Cardiac fibroblast (primary cell): Measurements from ENCODE around the gene MAGIX.
A peak's percentile ranks its signal among the peaks of the same experiment; 100 is the strongest.

Experiments
- DNase-seq, 2 donors: peaks; one replicate each; pipeline versions ENCODE4 v3.0.0 to v3.0.0-alpha.2; 2010; ENCODE audit warnings: low read depth in 2 of 2
- H3K4me3 ChIP-seq, 2 donors: replicated peaks in 1 of 2; 1 replicate in 1 of 2; 2 replicates in 1 of 2; pipeline ENCODE4 v1.5.1; 2011; ENCODE audit warnings: low read depth in 2 of 2, low read length in 2 of 2, mild to moderate bottlenecking in 2 of 2, moderate library complexity in 1 of 2
- TF ChIP-seq, protein P1 (sequence below): IDR thresholded peaks from one replicate; pipeline ENCODE4 v1.5.1; 2011; ENCODE audit warnings: low read depth, mild to moderate bottlenecking, low read length, inconsistent platforms

MAGIX gene

DNA sequence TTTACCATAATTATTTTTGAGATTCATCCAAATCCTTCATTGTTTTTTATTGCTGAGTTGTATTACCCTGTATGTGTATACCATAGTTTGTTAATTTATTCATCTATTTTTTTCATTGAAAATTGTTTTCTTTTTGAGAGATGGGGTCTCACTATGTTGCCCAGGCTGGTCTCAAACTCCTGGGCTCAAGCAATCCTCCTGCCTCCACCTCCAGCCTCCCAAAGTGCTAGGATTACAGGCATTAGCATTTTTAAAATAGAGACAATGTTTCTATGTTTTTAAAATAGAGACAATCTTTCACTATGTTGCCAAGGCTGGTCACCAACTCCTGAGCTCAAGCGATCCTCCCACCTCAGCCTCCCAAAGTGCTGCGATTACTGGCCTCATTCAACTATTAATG, 1.6 kb upstream of the MAGIX start:
- no peak for DNase-seq
- no peak overlapping the region for H3K4me3 ChIP-seq
- TF ChIP-seq, protein P1, sequence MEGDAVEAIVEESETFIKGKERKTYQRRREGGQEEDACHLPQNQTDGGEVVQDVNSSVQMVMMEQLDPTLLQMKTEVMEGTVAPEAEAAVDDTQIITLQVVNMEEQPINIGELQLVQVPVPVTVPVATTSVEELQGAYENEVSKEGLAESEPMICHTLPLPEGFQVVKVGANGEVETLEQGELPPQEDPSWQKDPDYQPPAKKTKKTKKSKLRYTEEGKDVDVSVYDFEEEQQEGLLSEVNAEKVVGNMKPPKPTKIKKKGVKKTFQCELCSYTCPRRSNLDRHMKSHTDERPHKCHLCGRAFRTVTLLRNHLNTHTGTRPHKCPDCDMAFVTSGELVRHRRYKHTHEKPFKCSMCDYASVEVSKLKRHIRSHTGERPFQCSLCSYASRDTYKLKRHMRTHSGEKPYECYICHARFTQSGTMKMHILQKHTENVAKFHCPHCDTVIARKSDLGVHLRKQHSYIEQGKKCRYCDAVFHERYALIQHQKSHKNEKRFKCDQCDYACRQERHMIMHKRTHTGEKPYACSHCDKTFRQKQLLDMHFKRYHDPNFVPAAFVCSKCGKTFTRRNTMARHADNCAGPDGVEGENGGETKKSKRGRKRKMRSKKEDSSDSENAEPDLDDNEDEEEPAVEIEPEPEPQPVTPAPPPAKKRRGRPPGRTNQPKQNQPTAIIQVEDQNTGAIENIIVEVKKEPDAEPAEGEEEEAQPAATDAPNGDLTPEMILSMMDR = no peak

DNA sequence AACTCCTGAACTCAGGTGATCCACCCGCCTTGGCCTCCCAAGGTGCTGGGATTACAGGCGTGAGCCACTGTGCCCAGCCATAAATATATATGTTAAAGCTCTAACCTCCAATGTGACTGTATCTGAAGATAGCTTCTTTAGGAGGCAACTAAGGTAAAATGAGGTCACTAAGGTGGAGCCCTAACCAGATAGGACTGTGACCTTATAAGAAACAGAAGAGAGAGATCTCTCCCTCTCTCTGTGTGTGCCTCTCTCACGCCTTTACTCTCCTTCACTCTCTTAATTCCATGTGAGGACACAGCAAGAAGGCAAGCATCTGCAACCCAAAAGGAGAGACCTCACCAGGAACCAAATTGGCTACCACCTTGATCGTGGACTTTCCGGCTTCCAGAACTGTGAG, 926 bp upstream of the MAGIX start:
- H3K4me3 ChIP-seq = no peak overlapping the region
- TF ChIP-seq, protein P1 = no peak
- DNase-seq = no peak

DNA sequence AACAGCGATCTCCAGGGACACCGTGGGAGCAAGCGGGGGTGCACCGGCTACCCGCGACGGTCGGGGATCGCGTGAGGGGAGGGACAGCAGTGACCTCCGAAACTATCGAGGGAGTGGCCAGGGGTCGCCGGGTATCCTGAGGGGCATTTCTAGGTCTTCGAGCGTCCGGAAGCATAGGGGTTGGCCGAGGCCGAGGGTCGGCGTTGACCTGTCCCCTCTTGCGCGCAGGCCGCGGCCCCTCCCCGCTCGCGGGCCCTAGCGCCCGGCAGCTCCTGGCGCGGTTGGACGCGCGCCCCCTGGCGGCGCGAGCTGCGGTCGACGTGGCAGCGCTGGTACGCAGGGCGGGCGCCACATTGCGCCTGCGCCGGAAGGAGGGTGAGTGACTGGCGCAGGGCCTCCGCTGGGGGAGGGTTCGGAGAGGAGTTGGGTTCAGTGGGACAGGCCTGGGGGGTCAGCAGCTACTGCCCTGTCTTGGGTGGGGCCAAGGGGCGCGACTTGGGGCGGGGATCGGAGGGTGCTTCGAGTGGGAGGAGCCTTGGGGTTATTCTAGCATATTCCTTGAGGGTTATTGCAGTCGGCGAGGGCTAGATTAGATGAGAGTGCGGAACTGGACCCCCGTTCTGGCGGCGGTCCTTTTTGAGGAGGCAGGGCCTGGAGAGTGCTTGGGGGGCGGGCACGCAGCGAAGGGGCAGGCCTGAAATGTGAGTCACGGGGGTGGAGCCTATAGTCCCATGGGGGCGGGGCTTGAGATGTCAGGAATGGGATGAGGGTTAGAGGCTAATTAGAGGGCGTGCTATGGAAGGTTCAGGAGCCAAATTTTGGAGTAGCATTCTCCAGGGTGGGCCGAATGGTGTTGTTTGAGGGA, 1.2 kb downstream of the MAGIX start:
- peak; percentile 82 to 86 for DNase-seq
- H3K4me3 ChIP-seq = peak overlapping the region; percentile 32 to 41
- TF ChIP-seq, protein P1 = peak; percentile 4

DNA sequence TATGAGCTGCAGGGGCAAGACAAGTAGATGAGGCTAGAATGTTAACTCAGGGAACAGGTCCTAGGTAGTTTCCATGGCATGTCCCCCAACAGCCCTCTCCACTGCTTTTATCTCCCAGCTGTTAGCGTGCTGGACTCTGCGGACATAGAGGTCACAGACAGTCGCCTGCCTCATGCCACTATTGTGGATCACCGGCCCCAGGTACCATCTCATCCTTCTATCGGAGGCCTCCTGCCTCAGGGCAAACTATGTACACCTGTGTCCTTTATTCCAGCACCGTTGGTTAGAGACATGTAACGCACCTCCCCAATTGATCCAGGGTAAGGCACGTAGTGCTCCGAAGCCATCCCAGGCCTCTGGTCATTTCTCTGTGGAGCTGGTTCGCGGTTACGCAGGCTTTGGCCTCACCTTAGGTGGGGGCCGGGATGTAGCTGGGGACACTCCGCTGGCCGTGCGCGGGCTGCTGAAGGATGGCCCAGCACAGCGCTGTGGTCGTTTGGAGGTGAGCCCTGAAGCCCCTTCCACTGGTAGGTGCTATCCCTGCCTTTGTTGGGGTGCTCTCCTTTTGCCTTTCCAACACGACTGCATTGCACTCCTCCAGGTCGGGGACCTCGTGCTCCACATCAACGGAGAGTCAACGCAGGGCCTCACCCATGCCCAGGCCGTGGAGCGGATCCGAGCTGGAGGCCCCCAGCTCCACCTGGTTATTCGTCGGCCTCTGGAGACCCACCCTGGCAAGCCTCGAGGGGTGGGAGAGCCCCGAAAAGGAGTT, 2.2 kb downstream of the MAGIX start:
- DNase-seq = no peak
- no peak overlapping the region for H3K4me3 ChIP-seq
- TF ChIP-seq, protein P1 = no peak

DNA sequence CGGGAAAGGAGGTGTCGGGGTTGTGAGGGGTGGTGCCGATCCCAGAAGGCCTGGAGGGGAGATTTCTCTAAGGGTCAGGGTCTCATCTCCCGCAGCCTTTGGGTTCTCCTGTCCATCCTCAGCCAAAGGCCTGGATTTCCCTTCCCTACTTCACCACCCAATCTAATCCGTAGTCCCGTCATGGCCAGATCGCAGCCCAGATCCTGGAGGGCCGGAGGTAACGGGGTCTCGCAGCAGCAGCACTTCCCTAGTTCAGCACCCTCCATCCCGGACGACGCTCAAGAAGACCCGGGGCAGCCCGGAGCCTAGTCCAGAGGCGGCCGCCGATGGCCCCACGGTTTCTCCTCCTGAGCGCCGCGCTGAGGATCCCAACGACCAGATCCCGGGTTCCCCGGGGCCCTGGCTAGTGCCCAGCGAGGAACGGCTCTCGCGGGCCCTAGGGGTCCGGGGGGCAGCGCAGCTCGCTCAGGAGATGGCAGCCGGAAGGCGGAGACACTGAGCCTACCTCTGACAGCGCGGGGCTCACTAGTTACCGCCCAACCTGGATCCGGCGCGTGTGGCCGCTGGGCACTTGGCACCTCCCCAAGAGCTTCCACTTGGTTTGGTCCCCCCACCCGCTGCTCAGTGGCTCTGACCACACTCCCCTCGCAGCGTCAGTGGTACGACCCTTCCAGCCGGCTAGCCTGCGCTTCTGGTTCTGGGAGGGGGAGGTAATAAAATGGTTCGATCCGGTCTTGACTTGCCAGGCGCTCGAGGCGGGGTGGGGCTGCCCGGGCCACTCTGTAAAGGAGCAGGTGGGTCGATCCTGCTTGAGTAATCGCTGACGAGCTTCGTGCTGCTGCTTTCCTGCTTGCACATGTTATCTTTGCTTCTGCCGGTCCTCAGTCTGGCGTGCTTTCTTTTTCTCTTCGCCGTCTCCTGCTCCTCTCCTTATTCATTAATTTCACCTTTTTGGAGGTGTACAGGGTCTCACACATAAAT, 3.6 kb downstream of the MAGIX start:
- DNase-seq = peak; percentile 72 to 74
- peak overlapping the region; percentile 22 to 49 for H3K4me3 ChIP-seq
- TF ChIP-seq, protein P1 = no peak
